DMS53 treated with DMSO at 0.1 percent for 48 hours (cell line): Measurements from ENCODE around the gene ARHGAP42.

ENCODE experiments used
- DNase-seq: peaks from one replicate; lab custom pipeline; 2025; ENCODE audit not compliant: unreplicated experiment; lab: John Stamatoyannopoulos, UW

ARHGAP42 gene

GRCh38 chr11:100680070-100680469, 7.0 kb upstream of the ARHGAP42 start:
- DNase-seq = no peak

- peak; percentile 95 for DNase-seq
These were observed 6.0 kb upstream of the ARHGAP42 start for GRCh38 chr11:100681064-100681502.

- DNase-seq = peak; percentile 29
These were observed 4.7 kb upstream of the ARHGAP42 start for GRCh38 chr11:100682247-100682969.

- no peak for DNase-seq
These were observed 4.0 kb upstream of the ARHGAP42 start for GRCh38 chr11:100683126-100683525.

GRCh38 chr11:100684101-100685065, 2.7 kb upstream of the ARHGAP42 start:
- DNase-seq = peak; percentile 61

- DNase-seq = no peak
These were observed 523 bp upstream of the ARHGAP42 start for GRCh38 chr11:100686476-100687053.

- DNase-seq = peak; percentile 43
These were observed 725 bp downstream of the ARHGAP42 start for GRCh38 chr11:100687630-100688395.

- DNase-seq = no peak
These were observed 2.1 kb downstream of the ARHGAP42 start for GRCh38 chr11:100689141-100689540.

- DNase-seq = no peak
These were observed 5.0 kb downstream of the ARHGAP42 start for GRCh38 chr11:100691896-100692653.

GRCh38 chr11:100695911-100696310, 8.8 kb downstream of the ARHGAP42 start:
- DNase-seq = no peak

GRCh38 chr11:100703139-100703538, 16.1 kb downstream of the ARHGAP42 start:
- DNase-seq = no peak

GRCh38 chr11:100703801-100704575, 16.9 kb downstream of the ARHGAP42 start:
- DNase-seq = no peak

GRCh38 chr11:100705447-100705846, 18.4 kb downstream of the ARHGAP42 start:
- DNase-seq = no peak

GRCh38 chr11:100706179-100706578, 19.1 kb downstream of the ARHGAP42 start:
- peak; percentile 43 for DNase-seq

- peak; percentile 41 for DNase-seq
These were observed 22.3 kb downstream of the ARHGAP42 start for GRCh38 chr11:100709233-100709957.

- no peak for DNase-seq
These were observed 24.9 kb downstream of the ARHGAP42 start for GRCh38 chr11:100711984-100712383.

GRCh38 chr11:100712583-100712982, 25.5 kb downstream of the ARHGAP42 start:
- no peak for DNase-seq

- no peak for DNase-seq
These were observed 28.2 kb downstream of the ARHGAP42 start for GRCh38 chr11:100715165-100715761.
